Measurements from ENCODE around the gene CDHR5.

DNA sequence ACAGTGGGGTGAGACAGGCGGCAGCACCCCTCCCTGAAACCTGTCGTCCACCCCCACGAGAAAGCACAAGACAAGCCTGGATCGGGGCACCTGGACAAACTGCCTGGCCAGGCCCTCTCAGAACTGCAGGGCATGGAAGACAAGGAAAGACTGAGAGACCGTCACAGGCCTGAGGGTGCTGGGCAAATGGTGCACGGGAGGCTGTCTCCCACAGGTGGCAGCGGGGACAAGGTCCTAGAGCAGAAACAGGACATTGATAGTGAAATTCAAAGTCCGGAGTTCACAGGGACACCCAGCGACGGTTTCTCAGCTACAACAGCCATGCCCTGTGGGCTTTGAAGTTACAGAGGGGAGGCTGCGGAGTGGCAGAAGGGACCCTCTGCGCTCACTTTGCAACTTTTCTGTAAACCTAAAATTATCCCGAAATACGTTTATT lies 33.0 kb upstream of the CDHR5 start:
- TF ChIP-seq EZH2 (IDR thresholded peaks at IDR 0.05; ENCODE audit: borderline replicate concordance, low read length), result no peak
- TF ChIP-seq, protein P1, sequence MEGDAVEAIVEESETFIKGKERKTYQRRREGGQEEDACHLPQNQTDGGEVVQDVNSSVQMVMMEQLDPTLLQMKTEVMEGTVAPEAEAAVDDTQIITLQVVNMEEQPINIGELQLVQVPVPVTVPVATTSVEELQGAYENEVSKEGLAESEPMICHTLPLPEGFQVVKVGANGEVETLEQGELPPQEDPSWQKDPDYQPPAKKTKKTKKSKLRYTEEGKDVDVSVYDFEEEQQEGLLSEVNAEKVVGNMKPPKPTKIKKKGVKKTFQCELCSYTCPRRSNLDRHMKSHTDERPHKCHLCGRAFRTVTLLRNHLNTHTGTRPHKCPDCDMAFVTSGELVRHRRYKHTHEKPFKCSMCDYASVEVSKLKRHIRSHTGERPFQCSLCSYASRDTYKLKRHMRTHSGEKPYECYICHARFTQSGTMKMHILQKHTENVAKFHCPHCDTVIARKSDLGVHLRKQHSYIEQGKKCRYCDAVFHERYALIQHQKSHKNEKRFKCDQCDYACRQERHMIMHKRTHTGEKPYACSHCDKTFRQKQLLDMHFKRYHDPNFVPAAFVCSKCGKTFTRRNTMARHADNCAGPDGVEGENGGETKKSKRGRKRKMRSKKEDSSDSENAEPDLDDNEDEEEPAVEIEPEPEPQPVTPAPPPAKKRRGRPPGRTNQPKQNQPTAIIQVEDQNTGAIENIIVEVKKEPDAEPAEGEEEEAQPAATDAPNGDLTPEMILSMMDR (conservative IDR thresholded peaks at IDR 0.05 in 1 of 2, IDR thresholded peaks at IDR 0.05 in 1 of 2; ENCODE audit: extremely low read depth in 1 of 2, insufficient read depth in 1 of 2, low read depth in 1 of 2, low read length in 2 of 2), result no peak
